DND-41 (cell line): Measurements from ENCODE around the gene ALCAM.

Source experiments
- ATAC-seq: fragments of 200-7000 bp; cut with Tn5 transposase; 3 replicates; pipeline ENCODE4 v1.9.1; 2021; ENCODE audit warnings: low read depth; ENCODE audit not compliant: insufficient read depth
- DNase-seq: peaks from one replicate; pipeline ENCODE4 v3.0.0-alpha.2; 2020
- H2AFZ ChIP-seq: 2 replicates; pipeline ENCODE4 v1.6.0; 2012; ENCODE audit warnings: low read depth, low read length
- H3K27ac ChIP-seq: 2 replicates; pipeline ENCODE4 v1.5.1; 2012; ENCODE audit warnings: low read length, inconsistent platforms
- H3K27me3 ChIP-seq: fragments of 200-600 bp; sonication (generic); 2 replicates; pipeline ENCODE4 v1.6.0; 2012; ENCODE audit warnings: low read length, mild to moderate bottlenecking, inconsistent platforms; ENCODE audit not compliant: insufficient read depth, poor library complexity
- H3K36me3 ChIP-seq: 2 replicates; pipeline ENCODE4 v1.5.1; 2012; ENCODE audit warnings: low read length, inconsistent platforms; ENCODE audit not compliant: insufficient read depth
- H3K4me1 ChIP-seq: 2 replicates; pipeline ENCODE4 v1.5.1; 2012; ENCODE audit warnings: mild to moderate bottlenecking, low read length; ENCODE audit not compliant: insufficient read depth
- H3K4me2 ChIP-seq: 2 replicates; pipeline ENCODE4 v1.6.0; 2012; ENCODE audit warnings: mild to moderate bottlenecking, moderate library complexity, low read length, inconsistent platforms; ENCODE audit not compliant: insufficient read depth
- H3K4me3 ChIP-seq, 2 experiments: fragments of 200-600 bp in 1 of 2; shearing (Covaris generic) in 1 of 2; 2 replicates each; pipeline ENCODE4 v1.5.1; 2012 to 2016; ENCODE audit warnings: inconsistent platforms in 2 of 2, low read length in 2 of 2, mild to moderate bottlenecking in 2 of 2, low read depth in 1 of 2, moderate library complexity in 1 of 2
- H3K79me2 ChIP-seq: 2 replicates; pipeline ENCODE4 v1.6.0; 2012; ENCODE audit warnings: low read length, inconsistent platforms; ENCODE audit not compliant: insufficient read depth
- H3K9ac ChIP-seq: 2 replicates; pipeline ENCODE4 v1.6.0; 2012; ENCODE audit warnings: low read depth, mild to moderate bottlenecking, inconsistent platforms, low read length, moderate library complexity
- H3K9me3 ChIP-seq: 2 replicates; pipeline ENCODE4 v1.5.1; 2012; ENCODE audit warnings: low read length, moderate library complexity, mild to moderate bottlenecking, inconsistent platforms; ENCODE audit not compliant: insufficient read depth, severe bottlenecking
- H4K20me1 ChIP-seq: 2 replicates; pipeline ENCODE4 v1.6.0; 2012; ENCODE audit warnings: low read length; ENCODE audit not compliant: insufficient read depth
- CTCF ChIP-seq: IDR thresholded peaks from 2 replicates; pipeline ENCODE4 v1.5.1; 2012; ENCODE audit warnings: borderline replicate concordance, low read length, moderate library complexity, mild to moderate bottlenecking; ENCODE audit not compliant: poor library complexity, severe bottlenecking; ENCODE audit errors: extremely low read depth
- EZH2 ChIP-seq: IDR thresholded peaks from 3 replicates; pipeline ENCODE4 v1.6.1; 2012; ENCODE audit warnings: borderline replicate concordance, low read depth, mild to moderate bottlenecking, moderate library complexity, low read length, inconsistent platforms; ENCODE audit not compliant: severe bottlenecking

Gene ALCAM

GRCh38 chr3:105348307-105348706, 18.4 kb upstream of the ALCAM start:
- no peak overlapping the region for H3K4me3 ChIP-seq
- no peaks in the 10 kb centered on the region for H3K79me2 ChIP-seq
- no peak overlapping the region for H3K27ac ChIP-seq
- no peak for DNase-seq
- H3K27me3 ChIP-seq = no peaks in the 10 kb centered on the region
- no peak for ATAC-seq
- no peak overlapping the region for H3K4me2 ChIP-seq
- TF ChIP-seq EZH2 = no peak
- TF ChIP-seq CTCF = no peak
- H3K9me3 ChIP-seq = no peaks in the 10 kb centered on the region
- H2AFZ ChIP-seq = no peak overlapping the region
- no peaks in the 10 kb centered on the region for H4K20me1 ChIP-seq
- H3K36me3 ChIP-seq = no peaks in the 10 kb centered on the region
- H3K9ac ChIP-seq = no peak overlapping the region
- H3K4me1 ChIP-seq = no peaks in the 10 kb centered on the region

GRCh38 chr3:105349684-105350387, 16.9 kb upstream of the ALCAM start:
- H3K27me3 ChIP-seq = no peaks in the 10 kb centered on the region
- no peaks in the 10 kb centered on the region for H4K20me1 ChIP-seq
- no peaks in the 10 kb centered on the region for H3K9me3 ChIP-seq
- no peaks in the 10 kb centered on the region for H3K36me3 ChIP-seq
- no peak overlapping the region for H2AFZ ChIP-seq
- H3K27ac ChIP-seq = no peak overlapping the region
- no peak for DNase-seq
- TF ChIP-seq CTCF = no peak
- TF ChIP-seq EZH2 = no peak
- no peaks in the 10 kb centered on the region for H3K79me2 ChIP-seq
- H3K4me2 ChIP-seq = no peak overlapping the region
- H3K9ac ChIP-seq = no peak overlapping the region
- no peaks in the 10 kb centered on the region for H3K4me1 ChIP-seq
- no peak for ATAC-seq
- no peak overlapping the region for H3K4me3 ChIP-seq

GRCh38 chr3:105351821-105352220, 14.9 kb upstream of the ALCAM start:
- H3K4me2 ChIP-seq = no peak overlapping the region
- no peak overlapping the region for H3K9ac ChIP-seq
- H3K36me3 ChIP-seq = no peaks in the 10 kb centered on the region
- no peaks in the 10 kb centered on the region for H3K79me2 ChIP-seq
- H3K9me3 ChIP-seq = no peaks in the 10 kb centered on the region
- no peak overlapping the region for H2AFZ ChIP-seq
- no peak overlapping the region for H3K27ac ChIP-seq
- DNase-seq (no peak), ATAC-seq (no peak)
- no peak for TF ChIP-seq EZH2
- no peak for TF ChIP-seq CTCF
- H4K20me1 ChIP-seq = no peaks in the 10 kb centered on the region
- no peaks in the 10 kb centered on the region for H3K27me3 ChIP-seq
- no peak overlapping the region for H3K4me3 ChIP-seq
- H3K4me1 ChIP-seq = no peaks in the 10 kb centered on the region
